Breast epithelium (tissue), 3 donors: Measurements from ENCODE around the gene GPR68.

Experiments used
- POLR2A ChIP-seq: fragments of 450-650 bp; IDR thresholded peaks from one replicate; pipeline ENCODE4 v1.6.1; 2016; ENCODE audit warnings: antibody characterized with exemption, mild to moderate bottlenecking, moderate library complexity
- POLR2AphosphoS5 ChIP-seq, 3 donors: sonication (generic); formaldehyde crosslinking; IDR thresholded peaks; one replicate each; pipeline ENCODE4 v1.6.1; 2017; ENCODE audit warnings: antibody characterized with exemption in 3 of 3
- TF ChIP-seq, protein P1 (sequence below), 3 donors: fragments of 450-650 bp; IDR thresholded peaks; one replicate each; pipeline ENCODE4 v1.5.1; 2016 to 2017; ENCODE audit warnings: antibody characterized with exemption in 3 of 3, mild to moderate bottlenecking in 3 of 3, moderate library complexity in 3 of 3

DNA sequence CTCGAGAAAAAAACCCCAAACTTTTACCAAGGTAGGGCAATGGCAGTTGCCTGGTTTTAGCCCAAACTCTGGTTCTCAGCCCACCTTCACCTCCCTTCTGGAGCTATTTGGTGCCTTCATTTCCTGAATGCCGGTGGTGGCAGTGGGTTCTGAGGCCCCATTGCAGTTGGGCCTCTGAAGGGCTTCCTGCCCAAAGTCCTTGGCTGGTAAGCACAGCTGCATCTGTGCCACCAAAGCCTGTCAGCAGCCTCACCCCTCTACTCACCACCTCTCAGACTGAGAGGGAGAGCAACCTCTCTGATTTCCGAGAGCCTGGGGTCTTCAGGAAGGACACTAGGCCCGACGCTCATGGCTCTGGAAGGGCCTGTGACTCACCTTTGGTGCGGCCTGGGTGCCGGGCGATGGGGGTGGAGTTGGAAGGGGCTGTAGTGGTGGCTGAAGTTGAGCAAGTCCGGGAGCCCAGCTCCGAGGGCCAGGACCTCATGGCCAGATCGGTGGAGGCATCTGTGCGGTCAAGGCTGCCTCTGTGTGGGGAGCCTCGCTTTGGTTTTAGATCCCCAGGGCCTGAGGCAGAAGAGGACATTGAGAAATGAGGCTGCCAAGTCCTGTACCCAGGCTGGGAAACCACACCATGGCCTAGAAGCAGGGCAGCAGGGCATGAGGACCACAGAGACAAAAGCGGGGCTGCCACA is 38.6 kb upstream of the GPR68 start:
- TF ChIP-seq POLR2AphosphoS5 (IDR thresholded peaks at IDR 0.05) (no peak), POLR2A (no peak)
- TF ChIP-seq, protein P1, sequence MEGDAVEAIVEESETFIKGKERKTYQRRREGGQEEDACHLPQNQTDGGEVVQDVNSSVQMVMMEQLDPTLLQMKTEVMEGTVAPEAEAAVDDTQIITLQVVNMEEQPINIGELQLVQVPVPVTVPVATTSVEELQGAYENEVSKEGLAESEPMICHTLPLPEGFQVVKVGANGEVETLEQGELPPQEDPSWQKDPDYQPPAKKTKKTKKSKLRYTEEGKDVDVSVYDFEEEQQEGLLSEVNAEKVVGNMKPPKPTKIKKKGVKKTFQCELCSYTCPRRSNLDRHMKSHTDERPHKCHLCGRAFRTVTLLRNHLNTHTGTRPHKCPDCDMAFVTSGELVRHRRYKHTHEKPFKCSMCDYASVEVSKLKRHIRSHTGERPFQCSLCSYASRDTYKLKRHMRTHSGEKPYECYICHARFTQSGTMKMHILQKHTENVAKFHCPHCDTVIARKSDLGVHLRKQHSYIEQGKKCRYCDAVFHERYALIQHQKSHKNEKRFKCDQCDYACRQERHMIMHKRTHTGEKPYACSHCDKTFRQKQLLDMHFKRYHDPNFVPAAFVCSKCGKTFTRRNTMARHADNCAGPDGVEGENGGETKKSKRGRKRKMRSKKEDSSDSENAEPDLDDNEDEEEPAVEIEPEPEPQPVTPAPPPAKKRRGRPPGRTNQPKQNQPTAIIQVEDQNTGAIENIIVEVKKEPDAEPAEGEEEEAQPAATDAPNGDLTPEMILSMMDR (IDR thresholded peaks at IDR 0.05): no peak
